Smooth muscle cell (in vitro differentiated cells): ENCODE results near the gene UTS2B. TPM values are rescaled to one million over a fixed set of nuclear protein-coding genes. Genes with fewer than 3 reads are reported as not detected.

Experiments
- DNase-seq: peaks from one replicate; lab custom pipeline; 2025; ENCODE audit not compliant: unreplicated experiment; lab: John Stamatoyannopoulos, UW
- H2AFZ ChIP-seq: fragments of 200-600 bp; sonication (generic); 2 replicates; pipeline ENCODE4 v1.6.0; 2016; ENCODE audit warnings: antibody characterized with exemption, low read depth, mild to moderate bottlenecking
- H3F3A ChIP-seq: fragments of 200-600 bp; sonication (generic); 2 replicates; pipeline ENCODE4 v1.6.0; 2017; ENCODE audit warnings: antibody characterized with exemption, low read depth
- H3K27ac ChIP-seq: fragments of 200-600 bp; sonication (generic); 2 replicates; pipeline ENCODE4 v1.5.1; 2016; ENCODE audit warnings: low read depth, mild to moderate bottlenecking
- H3K27me3 ChIP-seq: fragments of 200-600 bp; sonication (generic); 2 replicates; pipeline ENCODE4 v1.6.1; 2016; ENCODE audit warnings: low read depth, mild to moderate bottlenecking
- H3K36me3 ChIP-seq: fragments of 200-600 bp; sonication (generic); 2 replicates; pipeline ENCODE4 v1.5.1; 2016; ENCODE audit warnings: low read depth
- H3K4me1 ChIP-seq: fragments of 200-600 bp; sonication (generic); 2 replicates; pipeline ENCODE4 v1.5.1; 2016; ENCODE audit warnings: low read depth
- H3K4me2 ChIP-seq: fragments of 200-600 bp; sonication (generic); 2 replicates; pipeline ENCODE4 v1.6.0; 2016; ENCODE audit warnings: mild to moderate bottlenecking
- H3K4me3 ChIP-seq: fragments of 200-600 bp; sonication (generic); 2 replicates; pipeline ENCODE4 v1.5.1; 2016; ENCODE audit warnings: mild to moderate bottlenecking
- H3K79me2 ChIP-seq: fragments of 200-600 bp; sonication (generic); 2 replicates; pipeline ENCODE4 v1.6.0; 2016; ENCODE audit warnings: low read depth, mild to moderate bottlenecking
- H3K9ac ChIP-seq: fragments of 200-600 bp; sonication (generic); 2 replicates; pipeline ENCODE4 v1.6.0; 2016; ENCODE audit warnings: low read depth
- H3K9me3 ChIP-seq: fragments of 200-600 bp; sonication (generic); replicated peaks from 2 replicates; pipeline ENCODE4 v1.5.1; 2016; ENCODE audit warnings: low read depth
- H4K20me1 ChIP-seq: fragments of 200-600 bp; sonication (generic); 2 replicates; pipeline ENCODE4 v1.6.0; 2016; ENCODE audit warnings: low read depth
- WGBS: methylation state at CpG from one replicate; pipeline ENCODE4 v1.1.7; 2016; ENCODE audit warnings: low lambda C conversion rate; 5-methylcytosine and 5-hydroxymethylcytosine counted together
- polyA plus RNA-seq: library from polyadenylated mRNA; unstranded; fragments of >200 nt; fragmentation: Nextera tagmentation; extraction: Ambion mirVana; gene quantifications from 2 replicates; pipeline ENCODE4 v1.2.1, GENCODE V29; 2016
- total RNA-seq: library from RNA; depleted of rRNA; stranded (reverse); fragments of >200 nt; gene quantifications from 2 replicates; pipeline ENCODE4 v1.2.3, GENCODE V29; 2014
- TF ChIP-seq, protein P1 (sequence below): fragments of 200-600 bp; sonication (generic); IDR thresholded peaks from 2 replicates; pipeline ENCODE4 v1.5.1; 2017; ENCODE audit warnings: borderline replicate concordance, mild to moderate bottlenecking, antibody characterized with exemption; ENCODE audit not compliant: insufficient read depth, poor library complexity, severe bottlenecking

The UTS2B gene
- total and polyA plus RNA-seq, 2 experiments from 2014 or later, result 1.1 TPM; not detected in 1

DNA sequence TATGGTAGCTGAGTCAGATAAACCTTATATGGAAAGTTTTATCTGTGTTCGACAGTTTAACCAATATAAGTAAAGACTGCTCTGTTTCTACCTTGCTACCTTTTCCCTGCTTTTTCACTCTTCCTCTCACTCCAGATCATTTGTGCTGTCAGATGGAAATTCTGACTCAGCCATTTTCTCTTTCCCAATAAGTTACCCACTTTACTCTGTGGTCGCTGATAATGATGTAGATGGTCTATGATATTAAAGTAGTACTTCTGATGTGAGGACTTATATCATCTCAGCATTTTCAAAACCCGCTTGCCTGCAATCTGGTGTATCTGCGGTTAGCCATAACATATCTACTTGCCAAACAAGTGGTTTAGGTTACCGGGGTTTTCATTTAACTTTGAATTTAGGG, 15.0 kb upstream of the UTS2B start:
- Histone ChIP-seq H3K79me2 (peaks cover 100% of the 10 kb centered on the region), H2AFZ (no peak overlapping the region), H3K4me3 (no peak overlapping the region), H3K27me3 (no peaks in the 10 kb centered on the region), H3K27ac (no peak overlapping the region), H3K36me3 (no peaks in the 10 kb centered on the region), H3K9ac (no peak overlapping the region), H3K4me1 (peaks cover 2% of the 10 kb centered on the region), H3K4me2 (no peak overlapping the region), H3F3A (no peaks in the 10 kb centered on the region), H4K20me1 (peaks cover 79% of the 10 kb centered on the region), H3K9me3 (no peaks in the 10 kb centered on the region)
- DNase-seq, result no peak
- TF ChIP-seq, protein P1, sequence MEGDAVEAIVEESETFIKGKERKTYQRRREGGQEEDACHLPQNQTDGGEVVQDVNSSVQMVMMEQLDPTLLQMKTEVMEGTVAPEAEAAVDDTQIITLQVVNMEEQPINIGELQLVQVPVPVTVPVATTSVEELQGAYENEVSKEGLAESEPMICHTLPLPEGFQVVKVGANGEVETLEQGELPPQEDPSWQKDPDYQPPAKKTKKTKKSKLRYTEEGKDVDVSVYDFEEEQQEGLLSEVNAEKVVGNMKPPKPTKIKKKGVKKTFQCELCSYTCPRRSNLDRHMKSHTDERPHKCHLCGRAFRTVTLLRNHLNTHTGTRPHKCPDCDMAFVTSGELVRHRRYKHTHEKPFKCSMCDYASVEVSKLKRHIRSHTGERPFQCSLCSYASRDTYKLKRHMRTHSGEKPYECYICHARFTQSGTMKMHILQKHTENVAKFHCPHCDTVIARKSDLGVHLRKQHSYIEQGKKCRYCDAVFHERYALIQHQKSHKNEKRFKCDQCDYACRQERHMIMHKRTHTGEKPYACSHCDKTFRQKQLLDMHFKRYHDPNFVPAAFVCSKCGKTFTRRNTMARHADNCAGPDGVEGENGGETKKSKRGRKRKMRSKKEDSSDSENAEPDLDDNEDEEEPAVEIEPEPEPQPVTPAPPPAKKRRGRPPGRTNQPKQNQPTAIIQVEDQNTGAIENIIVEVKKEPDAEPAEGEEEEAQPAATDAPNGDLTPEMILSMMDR, result no peak
- 95% methylated on average over 5 of the region's 5 CpGs for WGBS

DNA sequence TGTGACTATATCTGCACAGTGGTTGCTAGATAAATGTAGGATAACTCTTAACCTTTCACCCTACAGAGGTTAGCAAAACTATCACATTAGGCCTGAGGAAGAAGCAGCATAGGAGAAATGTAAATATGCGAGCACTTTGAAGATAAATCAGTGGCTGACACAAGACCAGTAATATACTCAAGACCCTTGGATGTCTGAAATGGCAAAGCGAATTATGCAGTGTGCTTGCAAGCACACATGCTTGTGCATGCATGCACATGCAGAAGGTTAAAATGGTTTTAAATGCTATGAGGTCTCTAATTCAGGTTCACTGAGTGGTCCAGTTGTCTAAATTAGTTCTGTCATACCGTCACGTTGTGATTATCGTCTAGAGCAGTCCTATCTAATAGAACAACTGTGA, 13.6 kb upstream of the UTS2B start:
- peaks cover 7% of the 10 kb centered on the region for H3F3A ChIP-seq
- peaks cover 67% of the 10 kb centered on the region for H4K20me1 ChIP-seq
- no peaks in the 10 kb centered on the region for H3K27me3 ChIP-seq
- no peak overlapping the region for H3K4me2 ChIP-seq
- H3K27ac ChIP-seq, result no peak overlapping the region
- H3K9ac ChIP-seq, result no peak overlapping the region
- WGBS, result 90% methylated on average over 5 of the region's 5 CpGs
- H3K4me1 ChIP-seq, result no peaks in the 10 kb centered on the region
- no peaks in the 10 kb centered on the region for H3K9me3 ChIP-seq
- peaks cover 100% of the 10 kb centered on the region for H3K79me2 ChIP-seq
- TF ChIP-seq, protein P1, result no peak
- H3K36me3 ChIP-seq, result no peaks in the 10 kb centered on the region
- H2AFZ ChIP-seq, result no peak overlapping the region
- DNase-seq, result no peak
- H3K4me3 ChIP-seq, result no peak overlapping the region

DNA sequence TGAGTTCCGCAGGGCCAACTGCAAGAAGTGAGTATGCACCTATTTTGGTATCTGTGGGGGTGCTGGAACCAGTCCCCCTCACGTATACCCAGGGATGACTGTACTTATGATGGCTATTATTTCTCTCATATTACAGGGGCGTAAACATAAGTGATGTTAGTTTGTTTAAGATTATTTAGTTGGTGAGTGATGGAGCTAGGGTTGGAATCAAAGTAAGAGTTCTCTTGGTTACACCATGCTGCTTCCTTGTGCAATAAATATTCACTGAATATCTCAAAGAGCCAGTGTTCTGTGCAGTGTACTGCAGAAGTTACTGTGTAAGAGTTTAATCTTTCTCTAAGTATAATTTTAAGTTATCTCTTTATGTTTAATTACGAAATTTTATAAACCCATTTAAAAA, 12.8 kb upstream of the UTS2B start:
- no peak for DNase-seq
- Histone ChIP-seq H3K27ac (no peak overlapping the region), H3K4me2 (no peak overlapping the region), H3F3A (peaks cover 7% of the 10 kb centered on the region), H2AFZ (no peak overlapping the region), H3K36me3 (no peaks in the 10 kb centered on the region), H3K79me2 (peaks cover 100% of the 10 kb centered on the region), H3K27me3 (no peaks in the 10 kb centered on the region), H3K9me3 (no peaks in the 10 kb centered on the region), H3K4me1 (no peaks in the 10 kb centered on the region), H4K20me1 (peaks cover 61% of the 10 kb centered on the region), H3K9ac (no peak overlapping the region), H3K4me3 (no peak overlapping the region)
- WGBS, result 85% methylated on average over 4 of the region's 4 CpGs
- TF ChIP-seq, protein P1, result no peak

DNA sequence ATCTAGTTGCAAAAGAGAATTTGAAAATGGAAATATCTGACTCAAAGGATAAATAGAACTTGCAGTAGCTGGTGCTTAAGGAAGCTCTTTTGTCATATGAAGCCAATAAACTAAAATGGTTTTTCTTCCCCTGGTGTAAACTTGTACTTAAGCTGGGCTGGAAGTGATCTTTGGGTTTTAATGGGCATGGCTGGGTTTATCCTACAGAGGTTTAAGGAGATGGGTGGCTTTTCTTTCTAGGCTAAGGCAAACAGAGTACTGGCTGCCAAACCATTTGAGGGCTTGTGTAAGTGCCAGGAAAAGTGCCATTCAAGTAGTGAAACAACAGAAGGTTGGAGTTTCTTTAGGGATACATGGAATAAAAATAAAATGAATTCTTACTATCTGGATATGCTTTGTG, 12.1 kb upstream of the UTS2B start:
- TF ChIP-seq, protein P1, result no peak
- Histone ChIP-seq H3K79me2 (peaks cover 99% of the 10 kb centered on the region), H3K4me3 (no peak overlapping the region), H3K9ac (no peak overlapping the region), H4K20me1 (peaks cover 57% of the 10 kb centered on the region), H3K36me3 (no peaks in the 10 kb centered on the region), H3K4me2 (no peak overlapping the region), H3K27me3 (no peaks in the 10 kb centered on the region), H3F3A (peaks cover 7% of the 10 kb centered on the region), H3K4me1 (no peaks in the 10 kb centered on the region), H3K27ac (no peak overlapping the region), H3K9me3 (no peaks in the 10 kb centered on the region), H2AFZ (no peak overlapping the region)
- DNase-seq, result no peak
